Measurements from ENCODE around the gene MYBBP1A. TPM values are rescaled to one million over a fixed set of nuclear protein-coding genes. Genes with fewer than 3 reads are reported as not detected.

MYBBP1A gene
- total and polyA plus RNA-seq, 2 experiments from 2014 or later = 23.7 to 44.1 TPM

DNA sequence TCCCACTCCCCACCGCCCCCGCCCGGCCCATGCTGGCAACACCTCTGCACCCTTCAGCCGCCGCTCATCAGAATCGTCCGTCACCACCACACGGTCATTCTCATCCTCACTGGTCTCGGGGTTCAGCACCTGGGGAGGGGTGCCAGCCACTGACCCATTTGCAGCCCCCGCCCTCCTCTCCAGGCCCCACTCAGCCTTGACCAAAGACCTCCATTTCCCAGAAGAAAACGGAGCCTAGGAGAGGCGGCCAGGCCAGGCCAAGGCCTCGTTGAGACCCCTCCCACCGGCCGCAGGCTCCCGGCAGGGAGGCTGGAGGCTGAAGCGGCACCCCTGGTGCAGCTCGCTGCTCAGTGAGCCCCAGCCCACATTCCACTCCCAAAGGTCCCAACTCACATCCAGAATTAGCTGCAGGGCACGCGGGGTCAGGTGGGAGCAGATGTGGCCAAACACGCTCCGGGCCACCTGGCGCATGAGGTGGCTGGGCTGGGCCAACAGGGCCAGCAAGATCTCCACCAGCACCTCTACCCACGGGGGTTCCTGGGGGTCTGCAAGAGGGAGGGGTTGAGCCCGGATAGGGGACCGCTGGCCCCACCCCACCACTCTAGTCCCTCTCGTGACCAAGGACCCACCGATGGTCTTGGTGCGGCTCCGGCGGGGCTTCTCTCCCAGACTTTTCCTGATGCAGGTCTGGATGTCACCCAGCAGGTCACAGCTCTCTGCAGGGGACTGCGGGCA is 9.8 kb downstream of the MYBBP1A start:
- 93% methylated on average over 31 of the region's 32 CpGs for WGBS (ENCODE audit: low lambda C conversion rate, missing lambda C conversion rate)
- no peaks in the 10 kb centered on the region for H3K9me2 ChIP-seq (replicated peaks; ENCODE audit: insufficient read depth)
- DNase-seq (ENCODE audit: low spot score) = no peak
- no peaks in the 10 kb centered on the region for H3K27me3 ChIP-seq
- H3K4me1 ChIP-seq (ENCODE audit: insufficient read depth) = no peaks in the 10 kb centered on the region
- TF ChIP-seq EZH2 (IDR thresholded peaks at IDR 0.05; ENCODE audit: borderline replicate concordance) (no peak), EZH2phosphoT487 (IDR thresholded peaks at IDR 0.05; ENCODE audit: low read depth, severe bottlenecking, unreplicated experiment) (no peak)
- TF ChIP-seq, protein P1, sequence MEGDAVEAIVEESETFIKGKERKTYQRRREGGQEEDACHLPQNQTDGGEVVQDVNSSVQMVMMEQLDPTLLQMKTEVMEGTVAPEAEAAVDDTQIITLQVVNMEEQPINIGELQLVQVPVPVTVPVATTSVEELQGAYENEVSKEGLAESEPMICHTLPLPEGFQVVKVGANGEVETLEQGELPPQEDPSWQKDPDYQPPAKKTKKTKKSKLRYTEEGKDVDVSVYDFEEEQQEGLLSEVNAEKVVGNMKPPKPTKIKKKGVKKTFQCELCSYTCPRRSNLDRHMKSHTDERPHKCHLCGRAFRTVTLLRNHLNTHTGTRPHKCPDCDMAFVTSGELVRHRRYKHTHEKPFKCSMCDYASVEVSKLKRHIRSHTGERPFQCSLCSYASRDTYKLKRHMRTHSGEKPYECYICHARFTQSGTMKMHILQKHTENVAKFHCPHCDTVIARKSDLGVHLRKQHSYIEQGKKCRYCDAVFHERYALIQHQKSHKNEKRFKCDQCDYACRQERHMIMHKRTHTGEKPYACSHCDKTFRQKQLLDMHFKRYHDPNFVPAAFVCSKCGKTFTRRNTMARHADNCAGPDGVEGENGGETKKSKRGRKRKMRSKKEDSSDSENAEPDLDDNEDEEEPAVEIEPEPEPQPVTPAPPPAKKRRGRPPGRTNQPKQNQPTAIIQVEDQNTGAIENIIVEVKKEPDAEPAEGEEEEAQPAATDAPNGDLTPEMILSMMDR (IDR thresholded peaks at IDR 0.05; ENCODE audit: poor library complexity) = no peak
- no peak overlapping the region for H3K27ac ChIP-seq
- no peak overlapping the region for H3K4me2 ChIP-seq
- no peaks in the 10 kb centered on the region for H3K9me3 ChIP-seq (ENCODE audit: low read depth)
- no peaks in the 10 kb centered on the region for H3K36me3 ChIP-seq (replicated peaks; ENCODE audit: insufficient read depth, low read depth)
- H3K4me3 ChIP-seq = no peak overlapping the region
- no peak overlapping the region for H2AFZ ChIP-seq
- H3K79me2 ChIP-seq = no peaks in the 10 kb centered on the region
- no peaks in the 10 kb centered on the region for H4K20me1 ChIP-seq (ENCODE audit: insufficient read depth, poor library complexity, severe bottlenecking)

DNA sequence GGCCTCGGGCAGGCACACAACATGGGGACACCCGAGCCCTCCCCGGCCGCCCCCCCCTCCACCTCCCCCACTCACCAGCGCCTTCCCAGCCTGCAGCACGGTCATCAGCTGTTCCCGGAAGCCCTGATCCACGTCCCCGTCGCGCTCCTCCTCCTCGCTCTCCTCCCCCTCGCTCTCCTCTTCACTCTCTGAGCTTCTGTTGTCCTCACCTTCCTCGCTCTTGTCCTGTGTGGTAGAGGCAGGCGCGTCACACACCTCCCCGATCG is 10.3 kb downstream of the MYBBP1A start:
- no peaks in the 10 kb centered on the region for H3K27me3 ChIP-seq
- no peak overlapping the region for H3K4me2 ChIP-seq
- 100% methylated on average over 5 of the region's 18 CpGs for WGBS (ENCODE audit: low lambda C conversion rate, missing lambda C conversion rate)
- TF ChIP-seq, protein P1 (IDR thresholded peaks at IDR 0.05; ENCODE audit: poor library complexity) = no peak
- TF ChIP-seq EZH2 (IDR thresholded peaks at IDR 0.05; ENCODE audit: borderline replicate concordance) = no peak
- TF ChIP-seq EZH2phosphoT487 (IDR thresholded peaks at IDR 0.05; ENCODE audit: low read depth, severe bottlenecking, unreplicated experiment) = no peak
- H3K9me2 ChIP-seq (replicated peaks; ENCODE audit: insufficient read depth) = no peaks in the 10 kb centered on the region
- H3K4me1 ChIP-seq (ENCODE audit: insufficient read depth) = no peaks in the 10 kb centered on the region
- H3K79me2 ChIP-seq = no peaks in the 10 kb centered on the region
- H4K20me1 ChIP-seq (ENCODE audit: insufficient read depth, poor library complexity, severe bottlenecking) = no peaks in the 10 kb centered on the region
- H3K9me3 ChIP-seq (ENCODE audit: low read depth) = no peaks in the 10 kb centered on the region
- no peak overlapping the region for H3K27ac ChIP-seq
- no peak overlapping the region for H2AFZ ChIP-seq
- DNase-seq (ENCODE audit: low spot score) = no peak
- H3K36me3 ChIP-seq (replicated peaks; ENCODE audit: insufficient read depth, low read depth) = no peaks in the 10 kb centered on the region
- no peak overlapping the region for H3K4me3 ChIP-seq

DNA sequence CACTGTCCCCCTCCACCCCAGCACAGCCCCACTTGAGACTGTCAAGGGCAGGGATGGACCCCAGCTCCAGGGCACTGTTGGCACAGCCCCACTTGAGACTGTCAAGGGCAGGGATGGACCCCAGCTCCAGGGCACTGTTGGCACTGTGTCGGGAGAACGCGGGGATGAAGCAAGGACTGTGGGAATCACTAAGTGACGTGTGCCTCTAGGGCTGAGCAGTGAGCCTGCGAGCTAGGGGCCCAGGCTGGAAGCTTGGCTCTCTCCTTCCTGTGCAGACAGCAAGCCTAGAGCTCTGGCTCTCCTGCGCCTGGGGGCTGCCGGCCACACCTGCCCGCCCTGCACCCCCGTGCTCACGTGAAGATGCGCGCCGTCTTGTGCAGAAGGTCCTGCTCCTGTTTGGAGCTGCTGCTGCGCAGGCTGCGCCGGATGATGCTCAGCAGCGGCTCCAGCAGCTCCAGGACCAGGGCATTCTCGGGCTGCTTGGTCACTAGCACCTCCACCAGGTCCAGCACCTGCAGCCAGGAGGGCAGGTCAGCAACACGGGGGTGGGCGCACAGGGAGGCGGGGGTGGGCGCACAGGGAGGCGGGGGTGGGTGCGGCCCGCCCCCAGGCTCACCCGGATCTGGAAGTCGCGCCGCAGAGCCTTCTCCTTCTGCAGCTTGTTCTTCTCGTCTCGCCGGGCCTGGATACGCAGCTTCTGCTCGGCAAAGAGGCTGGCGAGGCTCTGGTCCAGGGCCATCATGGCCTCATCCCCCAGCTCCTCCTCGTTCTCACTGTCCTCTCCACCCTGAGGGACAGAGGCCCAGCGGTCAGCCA is 10.8 kb downstream of the MYBBP1A start:
- Histone ChIP-seq H3K4me3 (no peak overlapping the region), H3K27me3 (no peaks in the 10 kb centered on the region), H3K79me2 (no peaks in the 10 kb centered on the region), H3K36me3 (replicated peaks; ENCODE audit: insufficient read depth, low read depth) (no peaks in the 10 kb centered on the region), H3K9me3 (ENCODE audit: low read depth) (no peaks in the 10 kb centered on the region), H3K4me1 (ENCODE audit: insufficient read depth) (no peaks in the 10 kb centered on the region), H2AFZ (no peak overlapping the region), H3K27ac (no peak overlapping the region), H3K4me2 (no peak overlapping the region), H3K9me2 (replicated peaks; ENCODE audit: insufficient read depth) (no peaks in the 10 kb centered on the region), H4K20me1 (ENCODE audit: insufficient read depth, poor library complexity, severe bottlenecking) (no peaks in the 10 kb centered on the region)
- 94% methylated on average over 30 of the region's 37 CpGs for WGBS (ENCODE audit: low lambda C conversion rate, missing lambda C conversion rate)
- DNase-seq (ENCODE audit: low spot score) = no peak
- TF ChIP-seq EZH2phosphoT487 (IDR thresholded peaks at IDR 0.05; ENCODE audit: low read depth, severe bottlenecking, unreplicated experiment) (no peak), EZH2 (IDR thresholded peaks at IDR 0.05; ENCODE audit: borderline replicate concordance) (no peak)
- TF ChIP-seq, protein P1 (IDR thresholded peaks at IDR 0.05; ENCODE audit: poor library complexity) = no peak

All from hepatocyte (in vitro differentiated cells).